ENCODE measurements around the gene PSAP.

Gene PSAP

GRCh38 chr10:71816421-71816851 is 34.6 kb downstream of the PSAP start:
- ChIA-PET POLR2A (no interaction called here), CTCF (no interaction called here)
- no peak for DNase-seq (ENCODE audit: extremely low spot score)
- TF ChIP-seq FOXK2 (IDR thresholded peaks at IDR 0.05), result no peak
- no peak for TF ChIP-seq FOXM1 (IDR thresholded peaks at IDR 0.05; ENCODE audit: borderline replicate concordance)
- no peak for TF ChIP-seq PKNOX1 (IDR thresholded peaks at IDR 0.05)
- TF ChIP-seq ZNF384 (IDR thresholded peaks at IDR 0.05), result no peak
- TF ChIP-seq CTBP1 (IDR thresholded peaks at IDR 0.05; ENCODE audit: borderline replicate concordance), result no peak
- no peak for TF ChIP-seq SP1 (IDR thresholded peaks at IDR 0.05)
- TF ChIP-seq LEF1 (IDR thresholded peaks at IDR 0.05; ENCODE audit: borderline replicate concordance), result no peak
- TF ChIP-seq L3MBTL2 (conservative IDR thresholded peaks at IDR 0.05), result no peak
- TF ChIP-seq HDGF (IDR thresholded peaks at IDR 0.05; ENCODE audit: borderline replicate concordance), result no peak
- TF ChIP-seq SUZ12 (IDR thresholded peaks at IDR 0.05), result no peak
- no peak for TF ChIP-seq TARDBP (IDR thresholded peaks at IDR 0.05)
- TF ChIP-seq FOXA1 (IDR thresholded peaks at IDR 0.05), result no peak
- TF ChIP-seq ELF4 (IDR thresholded peaks at IDR 0.05), result no peak
- TF ChIP-seq ARNT (IDR thresholded peaks at IDR 0.05), result no peak
- no peak for TF ChIP-seq NFRKB (IDR thresholded peaks at IDR 0.05)
- TF ChIP-seq BHLHE40 (IDR thresholded peaks at IDR 0.05; ENCODE audit: borderline replicate concordance), result no peak

- TF ChIP-seq CTBP1 (IDR thresholded peaks at IDR 0.05; ENCODE audit: borderline replicate concordance) (no peak), ARNT (IDR thresholded peaks at IDR 0.05) (no peak), SUZ12 (IDR thresholded peaks at IDR 0.05) (no peak), ZNF384 (IDR thresholded peaks at IDR 0.05) (no peak), PKNOX1 (IDR thresholded peaks at IDR 0.05) (no peak), FOXA1 (IDR thresholded peaks at IDR 0.05) (no peak), HDGF (IDR thresholded peaks at IDR 0.05; ENCODE audit: borderline replicate concordance) (no peak), NFRKB (IDR thresholded peaks at IDR 0.05) (no peak), LEF1 (IDR thresholded peaks at IDR 0.05; ENCODE audit: borderline replicate concordance) (no peak), TARDBP (IDR thresholded peaks at IDR 0.05) (no peak)
- ChIA-PET POLR2A (no interaction called here), CTCF (interaction anchor here (0.9 to 1.3 kb wide), 4 partner anchors 14 to 86 kb away, joined by 3 to 5 read pairs (median 3); no protein-coding TSS in a partner anchor)
- DNase-seq (ENCODE audit: extremely low spot score), result no peak
These were observed 35.4 kb downstream of the PSAP start for GRCh38 chr10:71815515-71816130.

GRCh38 chr10:71814922-71815411 is 36.1 kb downstream of the PSAP start:
- DNase-seq (ENCODE audit: extremely low spot score), result peak; percentile 37
- ChIA-PET CTCF (interaction anchor here (1.1 to 1.3 kb wide), 3 partner anchors 15 to 85 kb away, joined by 3 to 5 read pairs (median 3); no protein-coding TSS in a partner anchor), POLR2A (no interaction called here)
- TF ChIP-seq PKNOX1 (IDR thresholded peaks at IDR 0.05) (no peak), CTBP1 (IDR thresholded peaks at IDR 0.05; ENCODE audit: borderline replicate concordance) (no peak), TARDBP (IDR thresholded peaks at IDR 0.05) (no peak), FOXA1 (IDR thresholded peaks at IDR 0.05) (no peak), ZNF384 (IDR thresholded peaks at IDR 0.05) (no peak), BHLHE40 (IDR thresholded peaks at IDR 0.05; ENCODE audit: borderline replicate concordance) (no peak), NFRKB (IDR thresholded peaks at IDR 0.05) (no peak), FOXK2 (IDR thresholded peaks at IDR 0.05) (no peak), FOXM1 (IDR thresholded peaks at IDR 0.05; ENCODE audit: borderline replicate concordance) (no peak), L3MBTL2 (conservative IDR thresholded peaks at IDR 0.05) (no peak), LEF1 (IDR thresholded peaks at IDR 0.05; ENCODE audit: borderline replicate concordance) (no peak), SP1 (IDR thresholded peaks at IDR 0.05) (no peak), ARNT (IDR thresholded peaks at IDR 0.05) (no peak), ELF4 (IDR thresholded peaks at IDR 0.05) (no peak), HDGF (IDR thresholded peaks at IDR 0.05; ENCODE audit: borderline replicate concordance) (no peak)

- ChIA-PET CTCF (interaction anchor here (0.8 to 1.0 kb wide), 2 partner anchors 83 kb away, joined by 4 to 5 read pairs; no protein-coding TSS in a partner anchor), POLR2A (interaction anchor here (1.3 kb wide), 1 partner anchor 38 kb away, joined by 5 read pairs; the partner anchor contains the start of gene PSAP)
- DNase-seq (ENCODE audit: extremely low spot score), result no peak
- TF ChIP-seq ZNF384 (IDR thresholded peaks at IDR 0.05), result no peak
- no peak for TF ChIP-seq FOXA1 (IDR thresholded peaks at IDR 0.05)
- no peak for TF ChIP-seq HDGF (IDR thresholded peaks at IDR 0.05; ENCODE audit: borderline replicate concordance)
- no peak for TF ChIP-seq L3MBTL2 (conservative IDR thresholded peaks at IDR 0.05)
- TF ChIP-seq FOXK2 (IDR thresholded peaks at IDR 0.05), result no peak
- no peak for TF ChIP-seq LEF1 (IDR thresholded peaks at IDR 0.05; ENCODE audit: borderline replicate concordance)
- TF ChIP-seq ELF4 (IDR thresholded peaks at IDR 0.05), result no peak
- no peak for TF ChIP-seq PKNOX1 (IDR thresholded peaks at IDR 0.05)
- no peak for TF ChIP-seq FOXM1 (IDR thresholded peaks at IDR 0.05; ENCODE audit: borderline replicate concordance)
- TF ChIP-seq NFRKB (IDR thresholded peaks at IDR 0.05), result no peak
- TF ChIP-seq CTBP1 (IDR thresholded peaks at IDR 0.05; ENCODE audit: borderline replicate concordance), result no peak
- no peak for TF ChIP-seq SUZ12 (IDR thresholded peaks at IDR 0.05)
- no peak for TF ChIP-seq TARDBP (IDR thresholded peaks at IDR 0.05)
- TF ChIP-seq SP1 (IDR thresholded peaks at IDR 0.05), result no peak
- TF ChIP-seq BHLHE40 (IDR thresholded peaks at IDR 0.05; ENCODE audit: borderline replicate concordance), result no peak
- no peak for TF ChIP-seq ARNT (IDR thresholded peaks at IDR 0.05)
These were observed 38.0 kb downstream of the PSAP start for GRCh38 chr10:71812913-71813590.
